Amniotic epithelial cell (primary cell): Measurements from ENCODE around the gene BTBD10.

ENCODE experiments used
- DNase-seq: peaks from one replicate; pipeline ENCODE4 v3.0.0-alpha.2; 2010; ENCODE audit warnings: low read depth

BTBD10 gene

GRCh38 chr11:13338427-13339069, 124.5 kb downstream of the BTBD10 start:
- DNase-seq, result peak; percentile 36

DNA sequence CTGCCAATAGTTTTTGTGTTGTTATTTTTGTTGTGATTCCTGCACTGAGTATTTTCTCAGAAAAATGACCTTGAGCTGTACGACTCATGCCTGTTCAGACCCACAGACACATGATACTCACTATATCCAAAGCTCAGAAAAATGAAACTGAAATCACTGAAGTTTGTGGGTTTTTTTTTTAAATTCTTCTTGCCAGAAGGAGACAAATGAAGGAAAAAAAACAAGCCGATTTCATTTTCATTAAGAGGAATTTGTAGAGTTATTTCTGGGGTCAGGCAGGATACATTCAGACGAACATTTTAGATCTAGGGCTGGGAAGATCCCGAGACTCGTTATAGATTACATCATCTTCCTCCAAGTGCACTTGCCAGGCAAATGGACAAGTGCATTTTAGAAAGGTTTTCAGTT, 125.0 kb downstream of the BTBD10 start:
- DNase-seq, result peak; percentile 73
